Keratinocyte (primary cell): ENCODE data around the gene BICDL2. TPM values are rescaled to one million over a fixed set of nuclear protein-coding genes. Genes with fewer than 3 reads are reported as not detected.
"Not testable (repeated sequence)": the region's sequence is repeated elsewhere in the genome, so short reads cannot be mapped to it uniquely, and the experiment has no call there.

Experiments used
- DNase-seq: peaks from one replicate; pipeline ENCODE4 v3.0.0-alpha.2; 2011; ENCODE audit warnings: low read depth, missing footprints, low spot score
- FAIRE-seq: peaks from 2 replicates; lab custom pipeline; 2011; peaks lifted over from hg19 to GRCh38; lab: Jason Lieb, UNC
- H2AFZ ChIP-seq: 2 replicates; pipeline ENCODE4 v1.6.0; 2012; ENCODE audit warnings: low read length, control low read depth, inconsistent platforms; ENCODE audit not compliant: control insufficient read depth
- H3K27ac ChIP-seq: 2 replicates; pipeline ENCODE4 v1.5.1; 2011; ENCODE audit warnings: low read length; ENCODE audit not compliant: control insufficient read depth, insufficient read depth
- H3K27me3 ChIP-seq: 3 replicates; pipeline ENCODE4 v1.6.0; 2011; ENCODE audit warnings: low read length; ENCODE audit not compliant: control insufficient read depth, insufficient read depth; ENCODE audit errors: extremely low read depth
- H3K36me3 ChIP-seq, 2 experiments: 2 replicates in 1 of 2; 3 replicates in 1 of 2; pipeline ENCODE4 v1.5.1; 2011; ENCODE audit warnings: low read length in 2 of 2, mild to moderate bottlenecking in 1 of 2; ENCODE audit not compliant: control insufficient read depth in 2 of 2, insufficient read depth in 2 of 2; ENCODE audit errors: extremely low read depth in 1 of 2
- H3K4me1 ChIP-seq: 3 replicates; pipeline ENCODE4 v1.5.1; 2011; ENCODE audit warnings: low read length; ENCODE audit not compliant: control insufficient read depth, insufficient read depth; ENCODE audit errors: extremely low read depth
- H3K4me2 ChIP-seq: 3 replicates; pipeline ENCODE4 v1.6.0; 2011; ENCODE audit warnings: low read depth, low read length; ENCODE audit not compliant: control insufficient read depth, insufficient read depth; ENCODE audit errors: extremely low read depth
- H3K4me3 ChIP-seq, 3 experiments: fragments of 200-600 bp in 1 of 3; sonication (generic) in 1 of 3; 2 replicates in 2 of 3; 3 replicates in 1 of 3; pipeline ENCODE4 v1.5.1; 2011 to 2016; ENCODE audit warnings: low read length in 3 of 3, mild to moderate bottlenecking in 3 of 3, control low read depth in 2 of 3, inconsistent platforms in 1 of 3, low read depth in 1 of 3, mixed read lengths in 1 of 3, mixed run types in 1 of 3, moderate library complexity in 1 of 3; ENCODE audit not compliant: control insufficient read depth in 2 of 3, insufficient read depth in 2 of 3; ENCODE audit errors: extremely low read depth in 1 of 3
- H3K79me2 ChIP-seq: 2 replicates; pipeline ENCODE4 v1.6.0; 2012; ENCODE audit warnings: low read length; ENCODE audit not compliant: control insufficient read depth, insufficient read depth
- H3K9ac ChIP-seq: 3 replicates; pipeline ENCODE4 v1.6.0; 2011; ENCODE audit warnings: low read length; ENCODE audit not compliant: control insufficient read depth, insufficient read depth; ENCODE audit errors: extremely low read depth
- H3K9me1 ChIP-seq: 3 replicates; pipeline ENCODE4 v1.6.0; 2011; ENCODE audit warnings: low read length; ENCODE audit not compliant: control insufficient read depth, insufficient read depth; ENCODE audit errors: extremely low read depth
- H3K9me3 ChIP-seq: 2 replicates; pipeline ENCODE4 v1.5.1; 2012; ENCODE audit warnings: low read depth, low read length; ENCODE audit not compliant: control insufficient read depth
- H4K20me1 ChIP-seq: 3 replicates; pipeline ENCODE4 v1.6.0; 2011; ENCODE audit warnings: low read length; ENCODE audit not compliant: control insufficient read depth, insufficient read depth; ENCODE audit errors: extremely low read depth
- EZH2 ChIP-seq: IDR thresholded peaks from one replicate; pipeline ENCODE4 v1.6.1; 2012; ENCODE audit warnings: inconsistent platforms, mild to moderate bottlenecking, low read length, moderate library complexity
- dilution Hi-C: fragments of 300-500 bp; cut with MboI; formaldehyde crosslinking; loops from one replicate; pipeline ENCODE4 v1.7.0; 2020; ENCODE audit warnings: low sequenced_read_pairs; ENCODE audit not compliant: extremely low pct_ligation_motif_present
- polyA plus RNA-seq, 5 experiments: library from polyadenylated mRNA; depleted of rRNA in 3 of 5; stranded (reverse) in 3 of 5; stranded (forward) in 1 of 5; unstranded in 1 of 5; fragments of >200 nt; gene quantifications; 1 replicate in 1 of 5; 2 replicates in 3 of 5; 3 replicates in 1 of 5; pipeline versions ENCODE4 v1.2.1 to v1.2.3, GENCODE V29; 2011 to 2012; ENCODE audit warnings: missing spikeins in 2 of 5, low read depth in 1 of 5, low replicate concordance in 1 of 5
- TF ChIP-seq, protein P1 (sequence below), 3 experiments: IDR thresholded peaks in 1 of 3; conservative IDR thresholded peaks in 1 of 3; optimal IDR thresholded peaks in 1 of 3; 2 replicates in 2 of 3; 3 replicates in 1 of 3; pipeline versions ENCODE3 to v1.5.1; 2011; ENCODE audit warnings: low read length in 3 of 3, mild to moderate bottlenecking in 3 of 3, moderate library complexity in 2 of 3, control low read depth in 1 of 3, inconsistent platforms in 1 of 3; ENCODE audit not compliant: insufficient read depth in 2 of 3; ENCODE audit errors: extremely low read depth in 1 of 3

BICDL2 gene
- polyA plus RNA-seq, 1 donor (not counting 4 experiments of a cell fraction or from before 2014, with no cell fraction given), result 1.3 TPM

DNA sequence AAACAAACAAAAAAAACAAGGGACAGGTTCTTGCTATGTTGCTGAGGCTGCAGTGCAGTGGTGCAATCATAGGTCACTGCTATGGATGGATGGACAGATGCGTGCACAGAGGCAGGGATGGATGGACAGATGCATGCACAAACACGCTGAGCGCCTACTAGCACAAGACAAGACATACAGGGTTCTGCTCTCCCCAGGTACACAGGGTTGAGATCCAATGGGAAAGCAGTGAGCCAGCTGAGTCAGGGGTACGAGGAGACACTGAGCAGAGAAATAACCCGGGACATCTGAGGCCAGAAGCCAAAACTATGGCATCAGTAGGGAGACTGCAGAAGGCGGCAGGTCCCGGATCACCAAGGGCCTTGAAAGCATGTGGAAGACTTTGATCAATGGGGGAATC, 34.9 kb upstream of the BICDL2 start:
- FAIRE-seq (no peak), DNase-seq (no peak)
- Histone ChIP-seq H2AFZ (no peak overlapping the region), H3K9me1 (no peaks in the 10 kb centered on the region), H3K9me3 (no peaks in the 10 kb centered on the region), H3K4me1 (no peaks in the 10 kb centered on the region), H3K4me3 (no peak overlapping the region), H3K79me2 (no peaks in the 10 kb centered on the region), H3K4me2 (no peak overlapping the region), H3K9ac (no peak overlapping the region), H4K20me1 (no peaks in the 10 kb centered on the region), H3K36me3 (no peaks in the 10 kb centered on the region), H3K27ac (no peak overlapping the region), H3K27me3 (no peaks in the 10 kb centered on the region)
- dilution Hi-C loops, result no loop called here
- TF ChIP-seq, protein P1, sequence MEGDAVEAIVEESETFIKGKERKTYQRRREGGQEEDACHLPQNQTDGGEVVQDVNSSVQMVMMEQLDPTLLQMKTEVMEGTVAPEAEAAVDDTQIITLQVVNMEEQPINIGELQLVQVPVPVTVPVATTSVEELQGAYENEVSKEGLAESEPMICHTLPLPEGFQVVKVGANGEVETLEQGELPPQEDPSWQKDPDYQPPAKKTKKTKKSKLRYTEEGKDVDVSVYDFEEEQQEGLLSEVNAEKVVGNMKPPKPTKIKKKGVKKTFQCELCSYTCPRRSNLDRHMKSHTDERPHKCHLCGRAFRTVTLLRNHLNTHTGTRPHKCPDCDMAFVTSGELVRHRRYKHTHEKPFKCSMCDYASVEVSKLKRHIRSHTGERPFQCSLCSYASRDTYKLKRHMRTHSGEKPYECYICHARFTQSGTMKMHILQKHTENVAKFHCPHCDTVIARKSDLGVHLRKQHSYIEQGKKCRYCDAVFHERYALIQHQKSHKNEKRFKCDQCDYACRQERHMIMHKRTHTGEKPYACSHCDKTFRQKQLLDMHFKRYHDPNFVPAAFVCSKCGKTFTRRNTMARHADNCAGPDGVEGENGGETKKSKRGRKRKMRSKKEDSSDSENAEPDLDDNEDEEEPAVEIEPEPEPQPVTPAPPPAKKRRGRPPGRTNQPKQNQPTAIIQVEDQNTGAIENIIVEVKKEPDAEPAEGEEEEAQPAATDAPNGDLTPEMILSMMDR (optimal IDR thresholded peaks at IDR 0.05 in 1 of 3, IDR thresholded peaks at IDR 0.05 in 1 of 3, conservative IDR thresholded peaks at IDR 0.05 in 1 of 3; ENCODE audit: extremely low read depth in 1 of 3, insufficient read depth in 2 of 3, low read length in 3 of 3), result no peak
- no peak for TF ChIP-seq EZH2

DNA sequence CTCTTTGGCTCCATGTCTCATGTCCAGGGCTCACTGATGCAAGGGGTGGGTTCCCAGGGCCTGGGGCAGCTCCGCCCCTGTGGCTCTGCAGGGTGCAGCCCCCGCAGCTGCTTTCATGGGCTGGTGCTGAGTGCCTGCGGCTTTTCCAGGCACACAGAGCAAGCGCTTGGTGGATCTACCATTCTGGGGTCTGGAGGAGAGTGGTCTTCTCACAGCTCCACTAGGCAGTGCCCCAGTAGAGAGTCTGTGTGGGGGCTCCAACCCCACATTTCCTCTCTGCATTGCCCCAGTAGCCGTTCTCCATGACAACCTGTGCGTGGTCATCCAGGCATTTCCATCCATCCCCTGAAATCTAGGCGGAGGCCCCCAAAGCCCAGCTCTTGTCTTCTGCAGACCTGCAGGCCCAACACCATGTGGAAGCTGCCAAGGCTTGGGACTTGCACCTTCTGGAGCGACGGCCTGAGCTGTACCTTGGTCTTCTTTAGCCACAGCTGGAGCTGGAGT, 33.9 kb upstream of the BICDL2 start:
- Histone ChIP-seq H3K27ac (no peak overlapping the region), H3K9me1 (no peaks in the 10 kb centered on the region), H3K79me2 (no peaks in the 10 kb centered on the region), H2AFZ (no peak overlapping the region), H3K4me2 (no peak overlapping the region), H3K27me3 (no peaks in the 10 kb centered on the region), H4K20me1 (no peaks in the 10 kb centered on the region), H3K4me3 (no peak overlapping the region), H3K9me3 (no peaks in the 10 kb centered on the region), H3K9ac (no peak overlapping the region), H3K4me1 (no peaks in the 10 kb centered on the region), H3K36me3 (no peaks in the 10 kb centered on the region)
- FAIRE-seq (no peak), DNase-seq (no peak)
- dilution Hi-C loops, result no loop called here
- no peak for TF ChIP-seq EZH2
- TF ChIP-seq, protein P1 (optimal IDR thresholded peaks at IDR 0.05 in 1 of 3, IDR thresholded peaks at IDR 0.05 in 1 of 3, conservative IDR thresholded peaks at IDR 0.05 in 1 of 3; ENCODE audit: extremely low read depth in 1 of 3, insufficient read depth in 2 of 3, low read length in 3 of 3), result no peak

DNA sequence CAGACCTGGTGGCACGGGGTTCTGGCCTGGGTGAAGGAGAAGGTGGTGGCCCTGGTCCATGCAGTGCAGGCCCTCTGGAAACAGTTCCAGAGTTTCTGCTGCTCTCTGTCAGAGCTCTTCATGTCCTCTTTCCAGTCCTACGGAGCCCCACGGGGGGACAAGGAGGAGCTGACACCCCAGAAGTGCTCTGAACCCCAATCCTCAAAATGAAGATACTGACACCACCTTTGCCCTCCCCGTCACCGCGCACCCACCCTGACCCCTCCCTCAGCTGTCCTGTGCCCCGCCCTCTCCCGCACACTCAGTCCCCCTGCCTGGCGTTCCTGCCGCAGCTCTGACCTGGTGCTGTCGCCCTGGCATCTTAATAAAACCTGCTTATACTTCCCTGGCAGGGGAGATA, 32.4 kb upstream of the BICDL2 start:
- H3K79me2 ChIP-seq, H3K36me3 ChIP-seq, H4K20me1 ChIP-seq, DNase-seq, FAIRE-seq, H3K4me3 ChIP-seq, H3K9ac ChIP-seq, H2AFZ ChIP-seq, H3K27me3 ChIP-seq, H3K4me2 ChIP-seq, H3K9me1 ChIP-seq, H3K27ac ChIP-seq, H3K4me1 ChIP-seq, dilution Hi-C loops, H3K9me3 ChIP-seq: not testable (repeated sequence)
